M059J (cell line): ENCODE results near the gene MX2. TPM values are rescaled to one million over a fixed set of nuclear protein-coding genes. Genes with fewer than 3 reads are reported as not detected.

Source experiments
- DNase-seq: peaks from one replicate; pipeline ENCODE4 v3.0.0-alpha.2; 2012; ENCODE audit warnings: low read depth
- total RNA-seq: library from RNA; depleted of rRNA; stranded (reverse); fragments of >200 nt; shearing (Covaris generic); gene quantifications from 2 replicates; pipeline ENCODE4 v1.2.3, GENCODE V29; 2014; rRNA removed

MX2 gene
- total RNA-seq, 1 experiment from 2014 or later, result 346 TPM

DNA sequence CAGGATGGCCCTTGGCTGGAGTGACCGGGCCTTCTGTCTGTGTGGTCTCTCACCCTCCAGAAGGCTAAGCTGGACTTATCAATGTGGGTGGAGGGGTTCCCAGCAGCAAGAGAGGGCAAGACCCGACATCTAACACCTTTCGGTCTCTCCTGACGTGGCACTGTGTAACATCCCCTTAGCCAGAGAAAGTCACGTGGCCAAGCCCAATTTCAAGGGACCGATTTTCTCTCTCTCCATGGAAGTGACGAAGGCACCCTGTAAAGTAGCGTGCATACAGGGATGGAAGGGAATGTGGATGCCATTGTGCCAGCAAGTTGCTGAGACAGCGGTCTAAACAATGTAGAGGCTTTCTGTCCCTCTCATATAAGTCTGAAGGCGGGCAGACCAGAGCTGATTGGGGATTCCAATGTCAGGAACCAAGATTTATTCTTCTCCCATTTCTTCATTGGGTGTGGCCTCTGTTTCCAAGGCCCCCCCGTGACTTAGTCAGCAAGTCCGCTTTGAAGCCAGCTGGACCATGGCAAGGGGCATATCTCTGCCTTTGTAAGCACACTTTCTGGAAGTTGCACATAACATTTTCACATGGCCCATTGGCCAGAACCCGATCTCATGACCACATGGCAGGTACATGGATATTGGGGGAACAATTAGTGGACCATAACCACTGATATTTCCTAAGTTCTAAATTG is 76.7 kb downstream of the MX2 start:
- DNase-seq, result no peak

DNA sequence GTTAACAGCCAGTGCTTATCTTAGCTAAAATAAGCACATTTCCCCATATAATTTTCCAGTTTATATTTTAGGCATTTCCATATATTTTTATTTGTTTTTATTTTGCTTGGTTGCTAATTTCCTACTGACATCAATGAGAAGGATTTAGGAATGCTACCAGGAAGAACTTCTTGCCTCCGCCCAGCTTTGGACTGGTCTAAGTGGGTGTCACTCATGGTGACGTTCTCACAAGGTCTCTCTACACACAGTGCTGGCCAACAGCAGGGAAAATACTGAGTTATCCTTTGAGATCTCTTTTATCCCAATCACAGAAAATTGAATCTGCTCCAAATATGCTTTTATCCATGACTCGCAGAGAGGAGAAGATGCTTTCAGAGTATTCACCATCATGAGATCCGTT is 77.4 kb downstream of the MX2 start:
- DNase-seq, result no peak

GRCh38 chr21:41441546-41441945 is 79.7 kb downstream of the MX2 start:
- no peak for DNase-seq

DNA sequence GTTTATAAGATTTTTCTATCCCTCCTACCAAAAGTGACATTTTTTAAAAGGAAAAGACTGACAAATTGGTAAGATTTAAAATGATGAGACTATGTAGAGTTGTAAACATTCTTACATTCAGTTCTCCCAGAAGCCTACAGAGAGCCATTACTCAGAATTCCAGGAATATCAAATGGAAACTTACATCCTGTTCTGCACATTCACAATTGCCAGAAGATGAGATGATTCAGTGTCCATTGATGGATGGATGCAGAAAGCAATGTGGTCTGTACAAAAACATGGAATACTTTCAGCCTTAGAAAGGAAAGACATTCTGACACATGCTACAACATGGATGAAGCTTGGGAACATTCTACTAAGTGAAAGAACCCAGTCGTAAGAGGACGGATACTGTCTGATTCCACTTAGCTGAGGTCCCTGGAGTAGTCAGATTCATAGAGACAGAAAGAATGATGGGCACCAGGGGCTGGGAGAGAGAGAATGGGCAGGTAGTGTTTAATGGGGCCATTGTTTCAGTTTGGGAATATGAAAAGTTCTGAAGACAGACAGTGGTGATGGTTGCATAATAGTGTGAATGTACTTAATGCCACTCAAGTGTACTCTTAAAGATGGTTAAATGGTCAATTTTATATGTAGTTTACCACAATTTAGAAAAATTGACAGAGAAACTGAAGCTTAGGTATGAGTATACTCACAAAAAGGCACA is 80.8 kb downstream of the MX2 start:
- no peak for DNase-seq

- no peak for DNase-seq
Measured at GRCh38 chr21:41443562-41443961, 81.7 kb downstream of the MX2 start.

- DNase-seq, result no peak
Measured at GRCh38 chr21:41444703-41445464, 83.1 kb downstream of the MX2 start.

- DNase-seq, result no peak
Measured at GRCh38 chr21:41445465-41445862, 83.6 kb downstream of the MX2 start.

DNA sequence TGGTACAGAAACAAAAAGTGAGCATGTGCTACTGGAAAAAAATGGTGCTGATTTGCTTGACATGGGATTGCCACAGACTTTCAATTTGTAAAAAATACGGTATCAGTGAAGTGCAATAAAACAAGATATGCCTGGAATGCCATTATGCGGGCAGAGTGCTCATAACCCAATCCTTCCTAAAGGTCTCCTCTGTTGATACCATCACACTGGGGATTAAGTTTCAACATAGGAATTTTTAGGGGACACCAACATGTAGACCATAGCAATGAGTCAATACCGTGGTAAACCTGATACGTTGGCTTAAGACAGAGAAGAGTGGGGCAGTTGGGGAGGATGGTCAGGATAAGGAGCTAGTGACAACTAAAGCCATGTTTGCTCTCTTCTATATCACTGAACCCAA is 84.8 kb downstream of the MX2 start:
- DNase-seq, result peak; percentile 72

DNA sequence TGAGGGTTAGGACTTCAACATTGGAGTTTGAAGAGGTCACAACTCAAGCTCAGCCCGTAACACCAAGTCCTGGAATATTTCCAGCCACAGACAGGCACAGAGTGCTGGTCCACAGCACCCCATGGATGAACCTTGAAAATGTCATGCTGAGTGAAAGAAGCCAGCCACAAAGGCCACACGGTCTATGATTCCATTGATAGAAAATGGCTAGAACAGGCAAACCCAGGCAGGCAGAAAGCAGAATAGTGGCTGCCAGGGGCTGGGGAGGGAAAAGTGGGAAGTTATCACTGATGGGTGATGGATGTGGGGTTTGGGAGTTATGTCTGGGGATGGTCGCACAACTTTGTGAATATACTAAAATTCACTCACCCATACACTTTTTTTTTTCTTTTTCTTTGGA is 85.5 kb downstream of the MX2 start:
- DNase-seq, result no peak

- DNase-seq, result no peak
Measured at GRCh38 chr21:41449613-41450012, 87.8 kb downstream of the MX2 start.

- DNase-seq, result no peak
Measured at GRCh38 chr21:41451753-41452676, 90.2 kb downstream of the MX2 start.

DNA sequence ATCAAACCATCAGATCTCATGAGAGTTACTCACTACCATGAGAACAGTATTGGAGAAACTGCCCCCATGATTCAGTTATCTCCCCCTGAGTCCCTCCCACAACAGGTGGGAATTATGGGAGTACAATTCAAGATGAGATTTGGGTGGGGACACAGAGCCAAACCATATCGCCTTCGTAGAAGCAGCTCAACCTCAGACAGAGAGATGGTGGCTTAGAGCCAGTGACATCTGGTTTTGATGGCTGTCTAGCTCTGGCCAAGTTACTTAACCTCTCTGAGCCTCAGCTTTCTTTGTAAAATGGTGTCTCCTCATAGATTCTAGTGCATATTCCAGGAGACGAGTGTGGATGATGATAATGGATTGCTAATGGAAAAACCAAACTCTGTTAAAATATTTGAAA is 91.4 kb downstream of the MX2 start:
- no peak for DNase-seq

DNA sequence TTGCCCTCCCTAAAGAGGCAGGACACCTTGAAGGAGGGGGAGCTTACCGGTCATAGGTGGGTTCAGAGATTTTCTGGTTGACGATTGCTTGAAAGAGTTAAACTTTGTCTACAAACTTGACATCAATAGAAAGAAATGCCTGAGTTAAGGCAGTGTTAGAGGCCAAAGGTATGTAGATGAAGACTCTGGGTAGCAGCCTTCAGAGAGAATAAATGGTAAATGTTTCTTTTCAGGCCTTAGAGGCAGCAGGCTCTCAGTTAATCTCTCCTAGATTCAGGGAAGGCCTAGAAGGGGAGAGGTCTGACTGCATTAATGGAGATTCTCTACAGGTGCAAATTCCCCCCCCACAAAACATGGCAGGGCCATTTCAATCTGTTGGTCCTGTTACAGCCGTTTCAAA is 91.9 kb downstream of the MX2 start:
- no peak for DNase-seq

DNA sequence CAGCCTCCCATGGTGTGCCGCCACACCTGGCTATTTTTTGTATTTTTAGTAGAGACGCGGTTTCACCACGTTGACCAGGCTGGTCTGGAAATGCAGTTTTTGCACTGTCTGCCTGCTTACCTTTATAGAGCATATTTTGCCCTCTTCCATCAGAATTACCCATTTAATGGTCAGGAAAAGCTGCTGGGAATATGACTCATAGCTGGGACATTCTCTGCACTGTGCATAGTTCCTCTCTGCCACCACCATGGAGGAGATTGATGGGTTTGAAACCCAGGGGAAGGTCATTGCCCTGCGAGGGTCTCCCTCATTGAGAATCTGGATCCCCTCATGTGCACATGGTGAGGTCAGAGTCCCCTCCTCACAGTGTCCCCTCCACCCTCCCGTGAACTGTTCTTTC is 96.3 kb downstream of the MX2 start:
- peak; percentile 60 for DNase-seq

DNA sequence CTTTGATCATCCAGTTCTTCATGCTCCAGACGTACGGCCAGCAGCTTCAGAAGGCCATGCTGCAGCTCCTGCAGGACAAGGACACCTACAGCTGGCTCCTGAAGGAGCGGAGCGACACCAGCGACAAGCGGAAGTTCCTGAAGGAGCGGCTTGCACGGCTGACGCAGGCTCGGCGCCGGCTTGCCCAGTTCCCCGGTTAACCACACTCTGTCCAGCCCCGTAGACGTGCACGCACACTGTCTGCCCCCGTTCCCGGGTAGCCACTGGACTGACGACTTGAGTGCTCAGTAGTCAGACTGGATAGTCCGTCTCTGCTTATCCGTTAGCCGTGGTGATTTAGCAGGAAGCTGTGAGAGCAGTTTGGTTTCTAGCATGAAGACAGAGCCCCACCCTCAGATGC is 96.7 kb downstream of the MX2 start:
- no peak for DNase-seq

Other genes with a start within 250 kb of the MX2 start
- gene BACE2, start 193.9 kb upstream of the MX2 start, total RNA-seq, result 194 and 229 TPM in 2 replicates
- 0.52 TPM in 1 of 2 replicates, not detected in the other for gene FAM3B, start 45.2 kb upstream of the MX2 start, total RNA-seq
- 1,013 and 1,365 TPM in 2 replicates for gene MX1, start 64.2 kb downstream of the MX2 start, total RNA-seq
- 2.3 and 5.5 TPM in 2 replicates for gene TMPRSS2, start 146.1 kb downstream of the MX2 start, total RNA-seq